Measurements from ENCODE around the gene DST. TPM values are rescaled to one million over a fixed set of nuclear protein-coding genes. Genes with fewer than 3 reads are reported as not detected.

The DST gene
- total and polyA plus RNA-seq, 7 donors, result 62.5 to 791 (median 495) TPM

DNA sequence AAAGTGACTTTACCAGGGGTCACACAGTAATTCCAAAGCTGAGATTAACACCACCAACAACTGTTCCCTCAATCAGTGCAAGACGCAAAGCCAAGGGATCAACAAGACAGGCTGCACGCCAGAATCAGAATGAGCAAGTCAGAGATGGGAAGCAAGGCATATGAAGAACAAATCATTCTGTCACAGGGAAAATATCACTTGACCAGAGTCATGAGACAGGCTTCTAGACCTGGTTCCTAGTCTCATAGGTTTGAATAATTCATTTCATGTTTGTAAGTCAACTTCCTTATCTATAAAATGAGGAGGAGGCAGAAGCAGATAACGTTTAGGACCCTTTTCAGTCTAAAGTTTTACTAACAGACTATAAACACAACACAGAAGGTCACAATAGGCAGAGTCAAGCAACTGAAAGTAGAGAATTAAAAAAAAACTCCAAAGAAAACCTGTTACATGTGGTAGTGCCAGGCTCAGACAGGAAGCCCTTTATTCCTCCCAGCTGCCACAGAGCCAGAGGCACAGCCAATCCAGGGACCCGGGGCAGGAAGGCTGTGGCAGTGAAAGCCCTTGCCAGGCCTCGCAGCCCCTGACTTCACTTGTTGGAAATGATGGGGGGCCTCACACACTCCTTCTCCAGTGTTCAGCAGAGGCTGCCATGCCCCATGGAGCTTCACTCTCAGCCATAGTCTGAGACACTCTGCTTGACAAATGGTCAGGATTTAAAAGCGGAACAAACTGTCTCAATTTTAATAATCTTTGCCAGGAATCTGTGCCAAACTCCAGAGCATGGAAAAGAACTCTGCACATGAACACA is 29.2 kb upstream of the DST start:
- Histone ChIP-seq H3K36me3 (no peaks in the 10 kb centered on the region), H3K4me1 (peaks cover 0 to 46% (median 27%) of the 10 kb centered on the region in 4 donors), H3K27me3 (no peaks in the 10 kb centered on the region), H3K9me3 (no peaks in the 10 kb centered on the region), H3K27ac (peak overlapping the region; percentile 60 to 68 (median 62)), H3K4me3 (no peak overlapping the region)
- WGBS, 2 donors, result 12 to 28% methylated on average over 6 of the region's 6 CpGs
- intact Hi-C loops (cut with DNase I), result no loop called here
- TF ChIP-seq, protein P1, sequence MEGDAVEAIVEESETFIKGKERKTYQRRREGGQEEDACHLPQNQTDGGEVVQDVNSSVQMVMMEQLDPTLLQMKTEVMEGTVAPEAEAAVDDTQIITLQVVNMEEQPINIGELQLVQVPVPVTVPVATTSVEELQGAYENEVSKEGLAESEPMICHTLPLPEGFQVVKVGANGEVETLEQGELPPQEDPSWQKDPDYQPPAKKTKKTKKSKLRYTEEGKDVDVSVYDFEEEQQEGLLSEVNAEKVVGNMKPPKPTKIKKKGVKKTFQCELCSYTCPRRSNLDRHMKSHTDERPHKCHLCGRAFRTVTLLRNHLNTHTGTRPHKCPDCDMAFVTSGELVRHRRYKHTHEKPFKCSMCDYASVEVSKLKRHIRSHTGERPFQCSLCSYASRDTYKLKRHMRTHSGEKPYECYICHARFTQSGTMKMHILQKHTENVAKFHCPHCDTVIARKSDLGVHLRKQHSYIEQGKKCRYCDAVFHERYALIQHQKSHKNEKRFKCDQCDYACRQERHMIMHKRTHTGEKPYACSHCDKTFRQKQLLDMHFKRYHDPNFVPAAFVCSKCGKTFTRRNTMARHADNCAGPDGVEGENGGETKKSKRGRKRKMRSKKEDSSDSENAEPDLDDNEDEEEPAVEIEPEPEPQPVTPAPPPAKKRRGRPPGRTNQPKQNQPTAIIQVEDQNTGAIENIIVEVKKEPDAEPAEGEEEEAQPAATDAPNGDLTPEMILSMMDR (IDR thresholded peaks at IDR 0.05), result no peak
- TF ChIP-seq POLR2A (IDR thresholded peaks at IDR 0.05) (no peak), EP300 (IDR thresholded peaks at IDR 0.05) (no peak), POLR2AphosphoS5 (IDR thresholded peaks at IDR 0.05) (no peak)
- DNase-seq, result no peak

DNA sequence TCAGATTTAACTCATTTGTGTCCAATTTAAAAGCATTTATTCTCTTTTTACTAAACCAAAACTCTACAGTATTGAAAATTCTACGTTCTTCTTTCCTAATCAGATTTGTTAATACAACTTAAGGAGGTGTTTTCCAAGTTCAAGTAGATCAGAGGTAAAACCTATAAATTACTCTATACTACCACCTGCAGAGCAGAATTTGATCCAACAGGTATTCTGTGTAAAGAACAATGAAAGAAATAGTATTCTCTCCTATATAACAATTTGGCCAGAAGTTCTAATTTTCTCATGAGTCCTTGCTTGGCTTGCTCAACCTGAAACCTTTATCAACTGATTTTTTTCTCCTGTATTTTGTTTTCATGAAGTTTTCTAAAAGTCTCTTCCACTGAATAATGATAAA is 28.5 kb upstream of the DST start:
- no peak for DNase-seq
- H3K27ac ChIP-seq, result peak overlapping the region; percentile 60 to 68 (median 62)
- intact Hi-C loops (cut with DNase I), result no loop called here
- TF ChIP-seq POLR2AphosphoS5 (IDR thresholded peaks at IDR 0.05), result no peak
- TF ChIP-seq EP300 (IDR thresholded peaks at IDR 0.05), result no peak
- TF ChIP-seq, protein P1 (IDR thresholded peaks at IDR 0.05), result no peak
- TF ChIP-seq POLR2A (IDR thresholded peaks at IDR 0.05), result no peak
- no peaks in the 10 kb centered on the region for H3K9me3 ChIP-seq
- H3K27me3 ChIP-seq, result no peaks in the 10 kb centered on the region
- peaks cover 0 to 48% (median 29%) of the 10 kb centered on the region in 4 donors for H3K4me1 ChIP-seq
- H3K4me3 ChIP-seq, result no peak overlapping the region
- H3K36me3 ChIP-seq, result no peaks in the 10 kb centered on the region
- 11 to 61% methylated on average over 1 of the region's 1 CpG for WGBS, 2 donors

DNA sequence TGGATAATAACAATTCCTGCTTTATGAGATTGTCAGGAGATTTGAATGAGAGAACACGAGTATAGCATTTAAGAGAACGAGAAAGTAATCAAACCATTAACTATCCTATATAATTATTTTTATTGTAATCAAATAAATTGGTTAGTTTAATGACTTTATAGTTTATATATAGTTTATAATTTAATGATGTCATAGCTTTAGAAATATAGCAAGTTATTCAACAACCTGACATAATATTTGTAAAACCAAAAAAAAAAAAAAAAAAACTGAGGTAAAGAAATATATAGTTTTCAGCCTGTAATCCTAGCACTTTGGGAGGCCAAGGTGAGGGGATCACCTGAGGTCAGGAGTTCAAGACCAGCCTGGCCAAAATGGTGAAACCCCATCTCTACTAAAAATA is 26.4 kb upstream of the DST start:
- intact Hi-C loops (cut with DNase I), result no loop called here
- peaks cover 0 to 58% (median 31%) of the 10 kb centered on the region in 4 donors for H3K4me1 ChIP-seq

DNA sequence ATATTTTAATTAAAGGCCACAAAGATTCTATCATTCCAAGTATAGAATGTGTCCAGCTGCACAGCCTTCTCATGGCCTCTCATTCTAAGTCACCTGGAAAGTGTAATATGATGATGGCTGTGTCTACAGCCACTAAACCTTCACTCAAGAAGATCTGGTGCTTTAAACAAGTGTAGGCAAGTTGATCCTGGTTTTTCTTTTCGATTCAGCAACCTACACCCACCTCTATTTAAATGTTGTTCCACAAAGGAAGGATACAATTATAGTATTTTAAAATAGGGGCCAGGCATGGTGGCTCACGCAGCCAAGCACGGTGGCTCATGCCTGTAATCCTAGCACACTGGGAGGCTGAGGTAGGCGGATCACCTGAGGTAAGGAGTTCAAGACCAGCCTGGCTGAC is 25.5 kb upstream of the DST start:
- TF ChIP-seq, protein P1 (IDR thresholded peaks at IDR 0.05), result no peak
- TF ChIP-seq POLR2AphosphoS5 (IDR thresholded peaks at IDR 0.05) (no peak), EP300 (IDR thresholded peaks at IDR 0.05) (no peak), POLR2A (IDR thresholded peaks at IDR 0.05) (no peak)
- 91 to 93% methylated on average over 4 of the region's 4 CpGs for WGBS, 2 donors

More for the DNA sequence above, 26.4 kb upstream of the DST start:
- Histone ChIP-seq H3K27me3 (no peaks in the 10 kb centered on the region), H3K36me3 (no peaks in the 10 kb centered on the region), H3K4me3 (no peak overlapping the region), H3K27ac (no peak overlapping the region), H3K9me3 (no peaks in the 10 kb centered on the region)
- DNase-seq, result no peak
- 70 to 84% methylated on average over 2 of the region's 2 CpGs for WGBS, 2 donors
- no peak for TF ChIP-seq POLR2AphosphoS5 (IDR thresholded peaks at IDR 0.05)
- no peak for TF ChIP-seq EP300 (IDR thresholded peaks at IDR 0.05)
- TF ChIP-seq, protein P1 (IDR thresholded peaks at IDR 0.05), result no peak
- TF ChIP-seq POLR2A (IDR thresholded peaks at IDR 0.05), result no peak

More for the DNA sequence above, 25.5 kb upstream of the DST start:
- Histone ChIP-seq H3K27ac (no peak overlapping the region), H3K36me3 (no peaks in the 10 kb centered on the region), H3K27me3 (no peaks in the 10 kb centered on the region), H3K9me3 (no peaks in the 10 kb centered on the region), H3K4me3 (no peak overlapping the region), H3K4me1 (peaks cover 0 to 60% (median 38%) of the 10 kb centered on the region in 4 donors)
- DNase-seq, result no peak
- intact Hi-C loops (cut with DNase I), result no loop called here
